GM12878 (cell line): ENCODE results near the gene CMYA5. TPM values are rescaled to one million over a fixed set of nuclear protein-coding genes. Genes with fewer than 3 reads are reported as not detected.

ENCODE experiments used
- ATF2 ChIP-seq: IDR thresholded peaks from 2 replicates; pipeline ENCODE4 v1.6.1; 2012; ENCODE audit warnings: low read length, inconsistent platforms
- CHD4 ChIP-seq: fragments of 200-600 bp; sonication (generic); IDR thresholded peaks from 2 replicates; pipeline ENCODE4 v1.6.1; 2016; ENCODE audit warnings: mild to moderate bottlenecking
- ESRRA ChIP-seq: IDR thresholded peaks from 2 replicates; pipeline ENCODE4 v1.6.1; 2012; ENCODE audit warnings: mild to moderate bottlenecking, low read length, improper control_type of control experiment
- FOXK2 ChIP-seq: fragments of 450-650 bp; IDR thresholded peaks from 2 replicates; pipeline ENCODE4 v1.6.1; 2017; ENCODE audit warnings: mild to moderate bottlenecking, moderate library complexity
- KAT2A ChIP-seq: conservative IDR thresholded peaks from 2 replicates; pipeline ENCODE4 v1.6.1; 2011; ENCODE audit warnings: low read depth, low read length; ENCODE audit not compliant: control insufficient read depth
- MYB ChIP-seq: fragments of 150-350 bp; IDR thresholded peaks from 2 replicates; pipeline ENCODE4 v1.6.1; 2014; ENCODE audit warnings: mild to moderate bottlenecking, low read depth, low read length, borderline replicate concordance
- NKRF ChIP-seq: fragments of 450-650 bp; conservative IDR thresholded peaks from 2 replicates; pipeline ENCODE4 v1.6.1; 2017; ENCODE audit warnings: mild to moderate bottlenecking, moderate library complexity
- NRF1 ChIP-seq: conservative IDR thresholded peaks from 2 replicates; pipeline ENCODE4 v1.6.1; 2011; ENCODE audit warnings: mild to moderate bottlenecking, low read depth, low read length, improper control_type of control experiment
- PRDM15 ChIP-seq: fragments of 450-650 bp; formaldehyde crosslinking; IDR thresholded peaks from 2 replicates; pipeline ENCODE4 v1.4.0; 2020; ENCODE audit warnings: mild to moderate bottlenecking, moderate library complexity
- SPI1 ChIP-seq: IDR thresholded peaks from 2 replicates; pipeline ENCODE4 v1.6.1; 2011; ENCODE audit warnings: low read depth, mild to moderate bottlenecking, low read length, moderate library complexity, borderline replicate concordance; ENCODE audit not compliant: insufficient read depth
- TCF7 ChIP-seq: IDR thresholded peaks from 2 replicates; pipeline ENCODE4 v1.6.1; 2014; ENCODE audit warnings: antibody characterized with exemption, borderline replicate concordance
- WRNIP1 ChIP-seq: IDR thresholded peaks from 2 replicates; pipeline ENCODE4 v1.6.1; 2011; ENCODE audit warnings: low read depth, low read length, improper control_type of control experiment, borderline replicate concordance
- ZBTB40 ChIP-seq: fragments of 450-650 bp; IDR thresholded peaks from 2 replicates; pipeline ENCODE4 v1.6.1; 2016; ENCODE audit warnings: mild to moderate bottlenecking, moderate library complexity, borderline replicate concordance
- ZNF207 ChIP-seq: fragments of 450-650 bp; IDR thresholded peaks from 2 replicates; pipeline ENCODE4 v1.6.1; 2014; ENCODE audit warnings: antibody characterized with exemption, mild to moderate bottlenecking, borderline replicate concordance
- polyA plus RNA-seq, 11 experiments: library from polyadenylated mRNA; depleted of rRNA in 4 of 11; unstranded in 6 of 11; stranded (reverse) in 5 of 11; fragments of >200 nt; fragmentation: Nextera tagmentation in 4 of 11; fragmentation: Illumina TruSeq in 1 of 11; extraction: Ambion mirVana in 4 of 11; extraction: Trizol in 1 of 11; gene quantifications; 1 replicate in 1 of 11; 2 replicates in 10 of 11; pipeline versions ENCODE4 v1.2.1 to v1.2.3, GENCODE V29; 2011 to 2016; ENCODE audit warnings: inconsistent platforms in 2 of 11, missing spikeins in 2 of 11, low read depth in 1 of 11
- total RNA-seq, 4 experiments: library from RNA; depleted of rRNA in 3 of 4; stranded (reverse); fragments of >200 nt in 3 of 4; fragmentation: Illumina TruSeq in 1 of 4; extraction: Trizol in 1 of 4; gene quantifications; 2 replicates each; pipeline versions ENCODE4 v1.2.1 to v1.2.3, GENCODE V29; 2013 to 2021

The CMYA5 gene
- total and polyA plus RNA-seq, 10 of the 15 experiments (the other 5 are each of a cell fraction or from before 2014, with no cell fraction given), result 0.01 to 0.34 (median 0.16) TPM; not detected in 1

- TF ChIP-seq PRDM15 (CRISPR knock-in tag) (no peak), MYB (no peak), CHD4 (no peak), NRF1 (no peak), TCF7 (no peak), NKRF (no peak), WRNIP1 (no peak), KAT2A (no peak), ZBTB40 (no peak), SPI1 (no peak), ATF2 (no peak), ZNF207 (no peak), ESRRA (no peak), FOXK2 (no peak)
- TF ChIP-seq, all 136 proteins: peak for 0
Observed at GRCh38 chr5:79834754-79835714, 145.4 kb downstream of the CMYA5 start (continued).
